Body of pancreas (tissue), 4 donors: ENCODE results near the gene CIB2.

Experiments used
- CTCF ChIP-seq, 7 experiments: fragments of 450-650 bp in 4 of 7; fragments of 200-600 bp in 3 of 7; sonication (generic) in 3 of 7; IDR thresholded peaks; one replicate each; pipeline ENCODE4 v1.5.1; 2016 to 2019; ENCODE audit warnings: antibody characterized with exemption in 7 of 7
- POLR2A ChIP-seq, 3 donors: fragments of 450-650 bp; IDR thresholded peaks; one replicate each; pipeline ENCODE4 v1.6.1; 2016; ENCODE audit warnings: antibody characterized with exemption in 3 of 3, mild to moderate bottlenecking in 2 of 3

GRCh38 chr15:78082743-78083110 is 48.5 kb downstream of the CIB2 start:
- TF ChIP-seq POLR2A (IDR thresholded peaks at IDR 0.05) = no peak
- no peak for TF ChIP-seq CTCF (IDR thresholded peaks at IDR 0.05)
